ENCODE measurements around the gene COL9A3.

DNA sequence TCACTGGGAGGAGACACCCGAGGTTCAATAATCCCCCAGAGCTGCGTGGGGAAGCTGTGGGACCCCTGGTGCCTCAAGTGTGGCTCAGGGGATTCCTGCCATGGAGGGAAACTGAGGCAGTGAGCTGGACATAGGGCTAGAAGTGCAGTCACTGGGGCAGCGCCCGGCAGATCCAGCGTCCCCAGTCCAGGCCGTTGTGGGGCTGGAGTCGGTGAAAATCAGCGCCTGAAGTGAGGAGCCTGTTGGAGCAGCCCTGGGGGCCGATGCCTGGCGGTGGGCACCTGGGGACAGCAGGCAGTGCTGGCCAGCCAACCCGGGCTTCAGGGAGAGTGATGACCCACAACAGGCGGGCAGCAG, 2.2 kb upstream of the COL9A3 start:
- TF ChIP-seq, protein P1, sequence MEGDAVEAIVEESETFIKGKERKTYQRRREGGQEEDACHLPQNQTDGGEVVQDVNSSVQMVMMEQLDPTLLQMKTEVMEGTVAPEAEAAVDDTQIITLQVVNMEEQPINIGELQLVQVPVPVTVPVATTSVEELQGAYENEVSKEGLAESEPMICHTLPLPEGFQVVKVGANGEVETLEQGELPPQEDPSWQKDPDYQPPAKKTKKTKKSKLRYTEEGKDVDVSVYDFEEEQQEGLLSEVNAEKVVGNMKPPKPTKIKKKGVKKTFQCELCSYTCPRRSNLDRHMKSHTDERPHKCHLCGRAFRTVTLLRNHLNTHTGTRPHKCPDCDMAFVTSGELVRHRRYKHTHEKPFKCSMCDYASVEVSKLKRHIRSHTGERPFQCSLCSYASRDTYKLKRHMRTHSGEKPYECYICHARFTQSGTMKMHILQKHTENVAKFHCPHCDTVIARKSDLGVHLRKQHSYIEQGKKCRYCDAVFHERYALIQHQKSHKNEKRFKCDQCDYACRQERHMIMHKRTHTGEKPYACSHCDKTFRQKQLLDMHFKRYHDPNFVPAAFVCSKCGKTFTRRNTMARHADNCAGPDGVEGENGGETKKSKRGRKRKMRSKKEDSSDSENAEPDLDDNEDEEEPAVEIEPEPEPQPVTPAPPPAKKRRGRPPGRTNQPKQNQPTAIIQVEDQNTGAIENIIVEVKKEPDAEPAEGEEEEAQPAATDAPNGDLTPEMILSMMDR (IDR thresholded peaks at IDR 0.05; ENCODE audit: insufficient read depth, low read length, poor library complexity, severe bottlenecking) = no peak
- TF ChIP-seq EZH2phosphoT487 (conservative IDR thresholded peaks at IDR 0.05; ENCODE audit: low read length) = no peak

Data from SU-DHL-6 (cell line).